ENCODE measurements around the gene BGLAP. TPM values are rescaled to one million over a fixed set of nuclear protein-coding genes. Genes with fewer than 3 reads are reported as not detected.

The BGLAP gene
- total RNA-seq, 1 experiment from 2014 or later, result 1.4 TPM

- TF ChIP-seq ZBTB33 (IDR thresholded peaks at IDR 0.05; ENCODE audit: extremely low read depth, insufficient replicate concordance, low read length), result no peak
- TF ChIP-seq EZH2phosphoT487 (IDR thresholded peaks at IDR 0.05; ENCODE audit: borderline replicate concordance), result no peak
- no peak for TF ChIP-seq CEBPB (IDR thresholded peaks at IDR 0.05; ENCODE audit: low read depth)
- TF ChIP-seq EZH2 (IDR thresholded peaks at IDR 0.05), result no peak
Measured at GRCh38 chr1:156195853-156196252, 46.1 kb upstream of the BGLAP start (continued).

- POLR2A ChIA-PET, result interaction anchor here (6.3 kb wide), 1 partner anchor 16 kb away, joined by 21 read pairs; the partner anchor contains the start of gene PMF1
- Histone ChIP-seq H2AFZ (ENCODE audit: low read depth, low read length, poor library complexity, severe bottlenecking) (no peak overlapping the region), H4K20me1 (ENCODE audit: insufficient read depth) (no peaks in the 10 kb centered on the region), H3K27ac (ENCODE audit: low read depth, low read length) (no peak overlapping the region), H3K9me2 (ENCODE audit: insufficient read depth) (no peaks in the 10 kb centered on the region), H3K4me1 (ENCODE audit: control insufficient read depth in 1 of 2, insufficient read depth in 2 of 2, low read length in 2 of 2) (peaks cover 8 to 20% of the 10 kb centered on the region in 2 experiments), H3K9ac (ENCODE audit: low read length) (no peak overlapping the region), H3K9me3 (ENCODE audit: control insufficient read depth in 1 of 2, insufficient read depth in 1 of 2, low read depth in 1 of 2, low read length in 2 of 2) (no peaks in the 10 kb centered on the region), H3K36me3 (ENCODE audit: control insufficient read depth in 1 of 2, insufficient read depth in 2 of 2, low read length in 2 of 2) (peaks cover 1 to 8% of the 10 kb centered on the region in 2 experiments; a peak in 1 of 4 replicates), H3K4me2 (ENCODE audit: low read length) (no peak overlapping the region), H3K4me3 (replicated peaks in 1 of 2; ENCODE audit: low read depth in 1 of 2, low read length in 2 of 2) (no peak overlapping the region), H3K79me2 (ENCODE audit: insufficient read depth, low read length) (peaks cover 46% of the 10 kb centered on the region), H3K27me3 (ENCODE audit: insufficient read depth, low read length) (no peaks in the 10 kb centered on the region)
- CTCF ChIA-PET, result no interaction called here
- intact Hi-C loops (cut with micrococcal nuclease), result no loop called here
- DNase-seq (ENCODE audit: low read depth, low spot score) (no peak), ATAC-seq (no peak)
- RAD21 ChIA-PET (ENCODE audit: low non-redundant PET in 1 of 2, low total read pairs in 2 of 2, uncharacterized antibody in 2 of 2, unreplicated experiment in 2 of 2), result no interaction called here
- BruUV-seq (replicated peaks), result no TSS peak
- TF ChIP-seq REST (IDR thresholded peaks at IDR 0.05; ENCODE audit: low read depth) (no peak), CEBPB (IDR thresholded peaks at IDR 0.05; ENCODE audit: low read depth) (no peak), ZFX (IDR thresholded peaks at IDR 0.05) (no peak), TCF7L2 (IDR thresholded peaks at IDR 0.05; ENCODE audit: borderline replicate concordance, extremely low read depth, insufficient read depth, insufficient read length) (no peak), ATF3 (IDR thresholded peaks at IDR 0.05) (no peak), SRF (IDR thresholded peaks at IDR 0.05; ENCODE audit: low read depth) (no peak), SIN3A (IDR thresholded peaks at IDR 0.05; ENCODE audit: low read depth) (no peak), FOSL1 (IDR thresholded peaks at IDR 0.05; ENCODE audit: low read depth) (no peak), RAD21 (IDR thresholded peaks at IDR 0.05; ENCODE audit: low read depth) (no peak), POLR2A (IDR thresholded peaks at IDR 0.05; ENCODE audit: borderline replicate concordance, extremely low read depth, insufficient read depth, insufficient read length) (no peak), MAX (IDR thresholded peaks at IDR 0.05) (no peak), SP1 (IDR thresholded peaks at IDR 0.05; ENCODE audit: low read depth) (no peak), CTCF (IDR thresholded peaks at IDR 0.05 in 2 of 3, conservative IDR thresholded peaks at IDR 0.05 in 1 of 3; ENCODE audit: borderline replicate concordance in 1 of 3, insufficient read depth in 1 of 3, low read depth in 2 of 3, low read length in 2 of 3) (no peak), EZH2 (IDR thresholded peaks at IDR 0.05) (no peak)
Measured at GRCh38 chr1:156196445-156196844, 45.5 kb upstream of the BGLAP start.
